Measurements from ENCODE around the gene SFMBT1.

SFMBT1 gene

DNA sequence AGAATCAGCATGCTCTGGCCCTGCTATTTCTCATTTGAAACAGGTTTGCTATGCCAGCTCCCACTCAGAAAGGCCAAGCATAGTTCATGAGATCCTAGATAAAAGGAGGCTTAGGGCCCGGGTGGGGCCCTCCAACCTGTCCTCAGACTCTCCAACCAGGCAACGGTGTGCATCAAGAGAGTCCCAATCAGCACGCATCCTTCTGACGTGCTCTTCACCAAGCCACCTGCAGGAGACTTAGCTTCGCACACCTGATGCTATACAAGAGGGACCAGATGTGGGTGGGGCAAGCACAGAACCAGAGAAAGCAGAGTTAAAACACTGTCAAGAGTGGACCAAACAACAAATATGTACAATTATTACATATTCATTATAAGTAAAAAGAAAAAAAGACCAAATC is 165.8 kb downstream of the SFMBT1 start:
- no peak for DNase-seq

- DNase-seq: no peak
Measured at GRCh38 chr3:52879581-52879980, 166.3 kb downstream of the SFMBT1 start.

DNA sequence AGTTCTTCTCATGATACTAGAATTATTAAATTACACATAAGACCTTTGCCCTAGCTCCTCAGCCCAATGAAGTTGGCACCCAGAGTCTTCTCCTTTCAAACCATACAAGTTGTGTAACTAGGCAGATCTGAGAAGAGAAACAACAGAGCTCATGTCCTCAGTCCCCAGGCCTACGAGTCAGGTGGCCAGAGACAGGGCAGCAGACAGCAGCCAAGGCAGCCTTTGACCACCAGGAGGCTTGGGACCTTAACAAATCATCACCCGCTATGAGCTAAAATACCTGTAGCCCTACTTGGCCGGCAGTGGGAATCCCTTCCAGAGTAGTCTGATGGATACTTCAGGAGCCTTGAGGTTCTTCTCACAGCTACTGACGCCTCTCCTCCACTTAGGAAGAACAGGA is 166.8 kb downstream of the SFMBT1 start:
- DNase-seq: no peak

DNA sequence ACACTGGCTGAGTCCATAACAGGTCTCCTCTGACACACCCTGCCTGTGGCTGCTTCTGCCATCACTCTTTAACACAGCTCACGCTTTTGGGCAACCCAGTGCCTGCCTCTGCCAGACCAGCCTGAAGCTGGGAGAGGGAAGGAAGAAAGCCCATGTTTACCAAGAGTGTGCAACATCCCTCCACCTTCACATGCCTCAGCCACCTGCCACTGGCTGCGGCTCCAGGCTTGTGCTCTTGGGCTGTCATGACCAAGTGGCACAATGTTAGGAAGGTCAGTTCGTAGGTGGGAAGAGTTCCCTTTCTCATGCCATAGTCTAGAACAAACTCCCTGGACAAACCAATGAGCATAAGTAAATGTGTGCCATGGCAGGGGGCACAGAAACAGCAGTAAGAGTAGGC is 168.8 kb downstream of the SFMBT1 start:
- no peak for DNase-seq

DNA sequence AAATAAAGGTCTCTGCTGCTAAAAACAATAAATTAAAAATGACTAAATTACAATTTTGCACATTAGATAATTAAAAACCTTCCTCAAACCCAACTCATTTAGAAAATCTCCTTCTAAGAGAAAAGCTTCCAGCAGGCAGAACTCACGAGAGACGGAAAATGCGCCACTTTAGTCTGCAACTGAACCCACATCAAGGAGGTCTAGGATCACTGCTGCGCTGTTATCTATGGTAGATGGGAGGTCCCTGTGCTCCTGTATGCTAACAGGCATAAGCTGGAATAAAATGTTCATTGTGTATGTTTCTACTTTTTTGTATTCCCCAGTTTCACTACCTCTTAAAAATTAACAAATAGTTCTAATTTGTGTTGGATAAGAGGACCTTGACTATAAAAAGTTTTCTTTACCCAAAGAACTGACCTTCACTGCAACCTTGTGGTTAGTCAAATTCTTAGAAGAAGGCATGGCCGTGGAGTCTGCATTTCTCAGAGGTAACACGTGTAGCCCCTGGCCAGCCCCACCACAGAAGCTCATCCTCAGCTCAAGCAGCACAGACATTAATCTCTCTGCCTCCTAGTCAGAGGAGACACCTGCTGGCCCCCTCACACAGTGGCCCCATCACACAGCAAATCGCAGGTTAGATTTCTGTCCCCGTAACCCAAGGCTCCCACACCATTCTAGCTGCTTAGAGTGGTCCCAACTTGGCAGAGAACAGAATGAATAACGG is 170.8 kb downstream of the SFMBT1 start:
- no peak for DNase-seq

- no peak for DNase-seq
Measured at GRCh38 chr3:52874160-52874701, 171.6 kb downstream of the SFMBT1 start.

DNA sequence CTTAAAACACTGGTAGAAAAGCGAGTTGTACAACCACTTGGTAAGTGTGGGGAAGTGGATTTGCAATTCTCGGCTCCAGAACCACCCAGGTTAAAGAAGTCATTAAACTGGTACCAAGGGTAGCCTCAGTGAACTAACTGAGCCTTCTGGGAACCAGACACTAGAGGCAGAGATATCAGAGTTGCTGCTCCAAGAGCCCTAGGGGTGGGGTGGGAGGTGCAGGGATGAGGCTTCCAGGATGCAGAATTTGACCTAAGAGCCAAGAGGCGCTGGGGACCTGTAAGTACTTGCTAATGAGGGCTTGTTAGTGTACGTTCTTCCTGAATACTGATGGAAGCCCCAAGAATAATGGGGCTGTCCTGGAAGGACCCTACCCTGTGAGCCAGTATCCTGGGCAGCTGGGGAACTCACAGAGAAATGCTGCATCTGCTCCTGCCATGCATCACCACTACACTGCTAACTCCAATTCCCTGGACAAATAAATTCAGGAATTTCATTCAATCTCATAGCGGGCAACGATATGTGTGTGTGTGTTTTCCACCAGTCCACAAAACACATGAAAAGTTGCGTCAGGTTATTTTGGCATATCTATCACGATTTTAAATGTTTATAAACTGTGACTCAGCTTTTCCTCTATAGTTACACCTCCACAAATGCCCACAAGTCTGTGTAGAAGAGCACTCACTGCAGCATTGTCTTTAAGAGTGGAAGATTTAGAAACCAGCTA is 172.3 kb downstream of the SFMBT1 start:
- DNase-seq: no peak

- DNase-seq: no peak
Measured at GRCh38 chr3:52872245-52872644, 173.6 kb downstream of the SFMBT1 start.

DNA sequence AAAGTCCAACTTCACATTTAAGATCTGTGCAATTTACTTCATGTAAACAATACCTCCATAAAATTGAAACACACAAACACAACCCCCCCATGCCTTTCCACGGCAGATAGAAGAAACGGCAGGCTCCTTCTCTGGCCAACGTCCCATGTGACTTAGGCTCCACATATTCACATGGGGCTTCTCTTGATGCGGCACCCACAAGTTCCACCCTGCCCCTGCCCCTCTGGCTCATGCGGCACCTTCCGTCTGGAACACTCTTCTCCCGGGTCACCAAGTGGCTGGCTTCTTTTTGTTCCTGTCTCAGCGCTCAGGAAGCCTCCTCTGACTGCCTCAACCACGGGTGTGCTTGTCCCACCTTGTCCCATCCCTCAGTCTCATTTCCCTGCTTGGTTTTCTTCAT is 174.1 kb downstream of the SFMBT1 start:
- no peak for DNase-seq

DNA sequence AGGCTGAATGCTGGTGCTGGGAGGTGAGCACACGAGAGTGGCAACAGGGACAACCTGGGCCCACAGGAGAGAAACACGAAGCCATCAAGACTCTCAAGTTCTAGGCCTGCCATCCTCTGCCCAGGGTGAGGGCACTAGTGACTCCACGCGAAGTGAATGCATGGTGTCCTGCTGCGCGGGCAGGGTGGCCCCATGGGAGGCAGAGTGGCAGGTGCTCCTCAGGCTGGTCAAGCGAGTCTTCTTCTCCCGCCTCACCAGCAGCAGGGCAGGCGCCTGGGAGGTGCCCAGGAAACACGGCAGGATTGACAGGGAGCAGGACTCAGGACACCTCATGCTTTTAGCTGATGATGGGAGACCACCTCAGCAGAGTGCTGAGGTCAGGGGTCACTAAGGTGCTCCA is 175.4 kb downstream of the SFMBT1 start:
- no peak for DNase-seq

DNA sequence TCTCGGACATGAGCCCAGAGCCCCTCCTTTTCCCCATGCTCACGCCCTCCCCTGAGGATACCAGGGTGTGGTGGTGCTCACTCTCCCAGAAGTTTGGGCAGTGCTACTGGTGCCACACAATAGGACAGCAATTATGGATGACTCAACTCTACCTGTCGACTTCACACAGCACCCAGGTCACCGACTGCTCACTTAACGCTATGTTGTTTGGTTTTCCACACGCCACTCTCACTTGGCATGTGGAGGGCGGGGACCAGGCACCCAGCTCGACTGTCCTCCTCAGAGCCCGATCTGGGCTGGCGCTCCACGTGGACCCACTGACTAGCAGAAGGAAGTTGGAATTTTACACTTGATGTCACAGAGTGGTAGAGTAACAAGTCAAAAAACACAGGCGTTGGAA is 179.4 kb downstream of the SFMBT1 start:
- no peak for DNase-seq

GRCh38 chr3:52865994-52866393 is 179.9 kb downstream of the SFMBT1 start:
- no peak for DNase-seq

DNA sequence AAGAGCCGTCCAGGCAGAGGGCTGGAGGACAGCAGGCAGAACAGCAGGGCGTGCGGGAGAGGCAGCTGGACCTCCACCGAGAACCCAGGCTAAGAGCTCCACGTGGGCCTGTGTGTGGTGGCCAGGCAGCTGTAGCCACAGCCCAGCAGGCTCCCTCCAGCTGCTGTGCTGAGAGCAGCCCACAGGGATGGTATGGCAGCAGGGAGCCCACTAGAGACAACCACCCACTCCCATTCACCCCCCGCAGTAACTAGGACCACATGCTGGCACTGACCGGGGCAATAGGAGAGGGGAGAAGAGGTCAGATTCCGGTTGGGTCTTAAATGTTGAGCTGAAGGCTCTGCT is 185.5 kb downstream of the SFMBT1 start:
- no peak for DNase-seq

- no peak for DNase-seq
Measured at GRCh38 chr3:52859686-52860423, 186.0 kb downstream of the SFMBT1 start.

- no peak for DNase-seq
Measured at GRCh38 chr3:52857864-52858263, 188.0 kb downstream of the SFMBT1 start.

GRCh38 chr3:52857133-52857532 is 188.7 kb downstream of the SFMBT1 start:
- DNase-seq: no peak

DNA sequence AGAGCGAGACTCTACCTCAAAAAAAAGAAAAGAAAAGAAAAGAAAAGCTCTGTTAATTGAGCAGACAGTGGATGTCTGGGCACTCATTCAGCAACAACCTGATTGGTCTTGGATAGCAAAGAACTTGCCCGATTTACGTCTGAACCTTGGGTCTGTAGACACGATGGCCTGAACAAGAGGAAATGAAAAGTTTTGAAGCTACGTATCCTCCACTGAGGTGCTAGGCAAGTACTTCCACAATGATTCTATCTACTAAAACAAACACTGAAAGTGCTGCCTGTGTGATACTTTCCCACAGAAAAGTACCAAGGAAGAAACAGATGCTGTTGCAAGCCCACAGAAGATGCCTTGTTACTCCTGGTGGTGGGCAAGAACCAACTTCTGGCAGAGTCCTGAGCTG is 189.2 kb downstream of the SFMBT1 start:
- DNase-seq: no peak

DNA sequence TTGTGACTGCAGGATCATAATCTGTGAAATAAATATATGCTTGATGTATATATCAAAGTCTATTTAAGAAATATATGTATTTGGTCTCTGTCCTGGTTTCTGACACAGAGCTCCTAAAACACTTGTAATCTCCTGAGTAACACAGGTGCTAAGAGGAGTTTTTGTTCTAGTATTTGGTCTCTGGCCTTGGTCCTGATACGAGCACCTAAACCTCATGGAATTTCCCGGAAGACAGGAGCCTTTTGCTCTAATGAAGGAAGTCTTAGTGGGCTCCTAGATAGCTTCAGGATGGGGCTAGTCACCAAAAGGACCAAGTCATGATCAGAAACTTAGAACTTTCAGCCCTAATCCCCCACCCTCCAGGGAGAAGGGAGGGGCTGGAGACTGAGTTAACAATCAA is 191.9 kb downstream of the SFMBT1 start:
- DNase-seq: no peak
